IMR-90 (cell line): Measurements from ENCODE around the gene FARS2. TPM values are rescaled to one million over a fixed set of nuclear protein-coding genes. Genes with fewer than 3 reads are reported as not detected.

ENCODE experiments used
- ATAC-seq: fragments of 200-7000 bp; cut with Tn5 transposase; 2 replicates; pipeline ENCODE4 v1.9.1; 2020; ENCODE audit warnings: low read depth, mild to moderate bottlenecking, moderate library complexity
- BruUV-seq: library from RNA; stranded (reverse); fragments of 400-500 nt; replicated peaks from 2 replicates; lab custom pipeline; 2021; lab: Mats Ljungman, UMichigan
- CTCF ChIA-PET: fragments of 300-600 bp; formaldehyde crosslinking; extraction: SDS; loops from one replicate; lab custom pipeline; 2021; ENCODE audit warnings: antibody characterized with exemption; lab: Yijun Ruan, JAX
- POLR2A ChIA-PET: fragments of 300-600 bp; sonication (Branson Sonifier 250); formaldehyde crosslinking; loops from one replicate; lab custom pipeline; 2022; ENCODE audit warnings: antibody characterized with exemption; ENCODE audit not compliant: unreplicated experiment; lab: Charles Lee
- DNase-seq: peaks from one replicate; pipeline ENCODE4 v3.0.0; 2013
- H2AFZ ChIP-seq: replicated peaks from 2 replicates; pipeline ENCODE3; 2013; ENCODE audit warnings: low read length, mild to moderate bottlenecking; ENCODE audit not compliant: poor library complexity
- H2AK5ac ChIP-seq: 2 replicates; pipeline ENCODE4 v1.6.1; 2013; ENCODE audit warnings: low read depth, low read length, inconsistent platforms
- H2AK9ac ChIP-seq: replicated peaks from 2 replicates; pipeline ENCODE3; 2013; ENCODE audit warnings: mild to moderate bottlenecking, low read depth, low read length, moderate library complexity; ENCODE audit not compliant: poor library complexity
- H2BK120ac ChIP-seq: 2 replicates; pipeline ENCODE4 v1.6.1; 2013; ENCODE audit warnings: low read depth, low read length, inconsistent platforms
- H2BK15ac ChIP-seq: 3 replicates; pipeline ENCODE4 v1.6.1; 2013; ENCODE audit warnings: low read depth, low read length, inconsistent platforms
- H2BK20ac ChIP-seq: 2 replicates; pipeline ENCODE4 v1.6.1; 2013; ENCODE audit warnings: low read depth, mild to moderate bottlenecking, inconsistent platforms, low read length, moderate library complexity
- H2BK5ac ChIP-seq: 2 replicates; pipeline ENCODE4 v1.6.1; 2013; ENCODE audit warnings: mild to moderate bottlenecking, low read depth, low read length, inconsistent platforms; ENCODE audit not compliant: poor library complexity, severe bottlenecking
- H3K14ac ChIP-seq: replicated peaks from 2 replicates; pipeline ENCODE4 v1.6.1; 2013; ENCODE audit warnings: low read depth, low read length, inconsistent platforms
- H3K18ac ChIP-seq: 2 replicates; pipeline ENCODE4 v1.6.1; 2013; ENCODE audit warnings: low read depth, low read length, control low read depth
- H3K23ac ChIP-seq: 2 replicates; pipeline ENCODE4 v1.6.1; 2013; ENCODE audit warnings: low read depth, low read length, inconsistent platforms
- H3K27ac ChIP-seq: 2 replicates; pipeline ENCODE4 v1.5.1; 2013; ENCODE audit warnings: mild to moderate bottlenecking, control low read depth, low read length; ENCODE audit not compliant: insufficient read depth
- H3K27me3 ChIP-seq: 2 replicates; pipeline ENCODE4 v1.6.1; 2013; ENCODE audit warnings: low read length; ENCODE audit not compliant: control insufficient read depth, insufficient read depth
- H3K36me3 ChIP-seq: 2 replicates; pipeline ENCODE4 v1.6.1; 2013; ENCODE audit warnings: low read length, mixed read lengths; ENCODE audit not compliant: control insufficient read depth, insufficient read depth
- H3K4ac ChIP-seq: 2 replicates; pipeline ENCODE4 v1.6.1; 2013; ENCODE audit warnings: low read depth, low read length, inconsistent platforms
- H3K4me1 ChIP-seq: 2 replicates; pipeline ENCODE4 v1.6.1; 2013; ENCODE audit warnings: low read length, mixed read lengths; ENCODE audit not compliant: control insufficient read depth, insufficient read depth
- H3K4me2 ChIP-seq: 2 replicates; pipeline ENCODE4 v1.6.1; 2013; ENCODE audit warnings: low read depth, mild to moderate bottlenecking, control low read depth, low read length, moderate library complexity
- H3K4me3 ChIP-seq: 2 replicates; pipeline ENCODE4 v1.5.1; 2013; ENCODE audit warnings: low read depth, mild to moderate bottlenecking, control low read depth, low read length, moderate library complexity; ENCODE audit not compliant: insufficient read depth
- H3K56ac ChIP-seq: 2 replicates; pipeline ENCODE4 v1.6.1; 2013; ENCODE audit warnings: low read length, inconsistent platforms; ENCODE audit not compliant: insufficient read depth; ENCODE audit errors: extremely low read depth
- H3K79me1 ChIP-seq, 2 experiments: 2 replicates each; pipeline ENCODE4 v1.6.1; 2013; ENCODE audit warnings: low read length in 2 of 2, inconsistent platforms in 1 of 2, low read depth in 1 of 2
- H3K9ac ChIP-seq: 2 replicates; pipeline ENCODE4 v1.6.1; 2013; ENCODE audit warnings: low read depth, low read length, control low read depth
- H3K9me1 ChIP-seq: 2 replicates; pipeline ENCODE4 v1.6.1; 2013; ENCODE audit warnings: low read length, inconsistent platforms; ENCODE audit not compliant: insufficient read depth
- H3K9me3 ChIP-seq: 2 replicates; pipeline ENCODE4 v1.6.1; 2013; ENCODE audit warnings: low read length; ENCODE audit not compliant: control insufficient read depth, insufficient read depth
- H4K20me1 ChIP-seq: 2 replicates; pipeline ENCODE4 v1.6.1; 2013; ENCODE audit warnings: low read length, inconsistent platforms; ENCODE audit not compliant: insufficient read depth
- H4K5ac ChIP-seq: 2 replicates; pipeline ENCODE4 v1.6.1; 2013; ENCODE audit warnings: mild to moderate bottlenecking, low read depth, low read length, control low read depth
- H4K8ac ChIP-seq, 2 experiments: 2 replicates each; pipeline ENCODE4 v1.6.1; 2013; ENCODE audit warnings: low read depth in 2 of 2, low read length in 2 of 2, control low read depth in 1 of 2, inconsistent platforms in 1 of 2
- H4K91ac ChIP-seq: 2 replicates; pipeline ENCODE4 v1.6.1; 2013; ENCODE audit warnings: low read depth, low read length, inconsistent platforms; ENCODE audit not compliant: insufficient read depth
- MAZ ChIP-seq: IDR thresholded peaks from 2 replicates; pipeline ENCODE4 v1.6.1; 2012; ENCODE audit warnings: low read depth, mild to moderate bottlenecking, low read length, improper control_type of control experiment, moderate library complexity, borderline replicate concordance
- RAD21 ChIP-seq: IDR thresholded peaks from 2 replicates; pipeline ENCODE4 v1.6.1; 2012; ENCODE audit warnings: low read length, improper control_type of control experiment
- WGBS, 2 experiments: methylation state at CpG; one replicate each; pipeline versions ENCODE4 v1.1.5 to v1.1.7; 2013; ENCODE audit warnings: missing lambda C conversion rate in 2 of 2; ENCODE audit not compliant: insufficient read length in 1 of 2; ENCODE audit errors: extremely low coverage in 2 of 2; 5-methylcytosine and 5-hydroxymethylcytosine counted together
- dilution Hi-C: fragments of 300-500 bp; cut with HindIII; formaldehyde crosslinking; loops from one replicate; pipeline ENCODE4 v1.14.3; 2018; ENCODE audit warnings: low sequenced_read_pairs; ENCODE audit not compliant: unreplicated experiment
- in situ Hi-C: fragments of 300-500 bp; cut with MboI; formaldehyde crosslinking; loops from 3 replicates; pipeline ENCODE4 v1.14.3; 2019; ENCODE audit warnings: low sequenced_read_pairs, inconsistent platforms, mixed read lengths
- intact Hi-C: fragments of 100-400 bp; cut with micrococcal nuclease; formaldehyde crosslinking; loops from 2 replicates; pipeline ENCODE4 v1.10.0; 2022
- polyA plus RNA-seq, 3 experiments: library from polyadenylated mRNA; depleted of rRNA; stranded (reverse); fragments of >200 nt; gene quantifications; 2 replicates each; pipeline ENCODE4 v1.2.3, GENCODE V29; 2012; ENCODE audit warnings: low replicate concordance in 1 of 3
- total RNA-seq: library from RNA; depleted of rRNA; stranded (reverse); fragments of >200 nt; gene quantifications from 2 replicates; pipeline ENCODE4 v1.2.3, GENCODE V29; 2012
- TF ChIP-seq, protein P1 (sequence below): conservative IDR thresholded peaks from 2 replicates; pipeline ENCODE4 v1.5.1; 2012; ENCODE audit warnings: mild to moderate bottlenecking, low read depth, low read length, improper control_type of control experiment

Gene FARS2
- total and polyA plus RNA-seq, 2 of the 4 experiments (the other 2 are of a cell fraction): 12.1 to 28.9 TPM

GRCh38 chr6:5275497-5275896 is 14.2 kb downstream of the FARS2 start:
- H2BK20ac ChIP-seq: no peak overlapping the region

More at GRCh38 chr6:5275497-5275896, 14.2 kb downstream of the FARS2 start:
- no peak overlapping the region for H3K14ac ChIP-seq
- no peak overlapping the region for H3K56ac ChIP-seq
- no peak overlapping the region for H4K5ac ChIP-seq
- H2AK9ac ChIP-seq: no peak overlapping the region
- no peak overlapping the region for H2AFZ ChIP-seq
- in situ Hi-C loops: no loop called here
- dilution Hi-C loops: no loop called here
- H3K27ac ChIP-seq: no peak overlapping the region
- ATAC-seq: no peak
- no peaks in the 10 kb centered on the region; the same call in 1 of the 2 replicates for H3K9me1 ChIP-seq
- H3K4me3 ChIP-seq: no peak overlapping the region
- ChIA-PET POLR2A (no interaction called here), CTCF (interaction anchor here (0.9 kb wide), 1 partner anchor 132 kb away, joined by 3 read pairs; no protein-coding TSS in a partner anchor)
- DNase-seq: no peak
- no peak overlapping the region for H3K18ac ChIP-seq
- WGBS, 2 experiments: no CpG with 5 or more reads among the region's 2 CpGs
- H4K20me1 ChIP-seq: no peaks in the 10 kb centered on the region
- no peak overlapping the region for H4K91ac ChIP-seq
- BruUV-seq: no TSS peak
- no peak overlapping the region for H3K9ac ChIP-seq
- TF ChIP-seq RAD21: peak; percentile 14; the same call in 1 of the 2 replicates
- TF ChIP-seq, protein P1, sequence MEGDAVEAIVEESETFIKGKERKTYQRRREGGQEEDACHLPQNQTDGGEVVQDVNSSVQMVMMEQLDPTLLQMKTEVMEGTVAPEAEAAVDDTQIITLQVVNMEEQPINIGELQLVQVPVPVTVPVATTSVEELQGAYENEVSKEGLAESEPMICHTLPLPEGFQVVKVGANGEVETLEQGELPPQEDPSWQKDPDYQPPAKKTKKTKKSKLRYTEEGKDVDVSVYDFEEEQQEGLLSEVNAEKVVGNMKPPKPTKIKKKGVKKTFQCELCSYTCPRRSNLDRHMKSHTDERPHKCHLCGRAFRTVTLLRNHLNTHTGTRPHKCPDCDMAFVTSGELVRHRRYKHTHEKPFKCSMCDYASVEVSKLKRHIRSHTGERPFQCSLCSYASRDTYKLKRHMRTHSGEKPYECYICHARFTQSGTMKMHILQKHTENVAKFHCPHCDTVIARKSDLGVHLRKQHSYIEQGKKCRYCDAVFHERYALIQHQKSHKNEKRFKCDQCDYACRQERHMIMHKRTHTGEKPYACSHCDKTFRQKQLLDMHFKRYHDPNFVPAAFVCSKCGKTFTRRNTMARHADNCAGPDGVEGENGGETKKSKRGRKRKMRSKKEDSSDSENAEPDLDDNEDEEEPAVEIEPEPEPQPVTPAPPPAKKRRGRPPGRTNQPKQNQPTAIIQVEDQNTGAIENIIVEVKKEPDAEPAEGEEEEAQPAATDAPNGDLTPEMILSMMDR: peak; percentile 22; the same call in 1 of the 2 replicates
- TF ChIP-seq MAZ: no peak
- no peaks in the 10 kb centered on the region for H3K36me3 ChIP-seq
- H3K4me1 ChIP-seq: peaks cover 4% of the 10 kb centered on the region
- no peak overlapping the region for H3K23ac ChIP-seq
- H3K4me2 ChIP-seq: no peak overlapping the region
- H2AK5ac ChIP-seq: no peak overlapping the region
- no peak overlapping the region for H2BK5ac ChIP-seq
- H2BK120ac ChIP-seq: no peak overlapping the region
- H3K27me3 ChIP-seq: no peaks in the 10 kb centered on the region
- H3K9me3 ChIP-seq: no peaks in the 10 kb centered on the region
- H3K4ac ChIP-seq: no peak overlapping the region
- intact Hi-C loops: loop anchor here (5.0 kb wide), 1 partner anchor 133 kb away; no protein-coding TSS in a partner anchor
- H4K8ac ChIP-seq: no peak overlapping the region
- H3K79me1 ChIP-seq: peaks cover 27 to 34% of the 10 kb centered on the region in 2 experiments
- H2BK15ac ChIP-seq: no peak overlapping the region
